GM21825 (cell line): ENCODE results near the gene DCAF8.
A peak's percentile ranks its signal among the peaks of the same experiment; 100 is the strongest.

Experiments used
- ATAC-seq: cut with Tn5 transposase; IDR thresholded peaks from one replicate; pipeline ENCODE4 v1.9.1; 2021; ENCODE audit warnings: mild to moderate bottlenecking, moderate library complexity; ENCODE audit not compliant: unreplicated experiment

DCAF8 gene

DNA sequence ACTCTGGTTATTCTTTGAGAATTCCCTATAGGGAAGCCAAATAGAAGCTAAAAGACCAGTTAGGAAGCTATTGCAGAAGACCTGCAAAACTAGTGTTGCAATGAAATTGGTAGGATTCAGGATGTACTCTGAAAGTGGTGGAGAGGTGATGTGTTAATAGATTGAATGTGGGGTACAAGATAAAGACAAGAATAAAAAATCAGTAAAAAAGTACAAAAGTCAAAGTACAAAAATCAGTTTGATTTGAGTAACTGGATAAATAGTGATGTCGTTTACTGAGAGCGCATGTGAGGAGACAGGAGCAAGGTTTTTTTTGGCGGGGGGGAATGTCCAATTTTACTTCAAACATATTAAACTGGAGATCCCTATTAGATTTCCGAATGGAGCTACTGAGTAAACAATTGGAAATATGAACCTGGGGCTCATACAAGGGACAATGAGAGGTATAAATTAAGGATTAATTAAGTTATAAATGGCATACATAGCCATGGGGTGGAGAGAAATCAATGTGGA, 2.5 kb upstream of the DCAF8 start:
- ATAC-seq: no peak

DNA sequence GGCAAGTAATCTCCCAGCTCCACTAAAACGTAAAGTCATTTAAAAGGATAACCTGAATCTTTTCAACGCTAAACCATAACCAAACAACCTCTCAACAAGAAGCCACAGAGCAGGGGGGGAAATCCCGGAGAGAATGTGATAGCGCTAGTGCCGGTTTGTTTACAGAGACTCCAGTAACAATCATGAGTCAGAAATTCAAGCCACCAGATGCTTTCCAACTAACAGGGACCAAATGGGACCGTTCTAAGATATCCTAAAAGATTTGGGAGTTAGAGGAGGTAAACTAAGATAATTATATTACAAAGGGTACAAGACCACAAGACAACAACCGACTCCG, 825 bp downstream of the DCAF8 start:
- peak; percentile 35 for ATAC-seq

GRCh38 chr1:160260406-160261382, 1.7 kb downstream of the DCAF8 start:
- ATAC-seq: no peak

DNA sequence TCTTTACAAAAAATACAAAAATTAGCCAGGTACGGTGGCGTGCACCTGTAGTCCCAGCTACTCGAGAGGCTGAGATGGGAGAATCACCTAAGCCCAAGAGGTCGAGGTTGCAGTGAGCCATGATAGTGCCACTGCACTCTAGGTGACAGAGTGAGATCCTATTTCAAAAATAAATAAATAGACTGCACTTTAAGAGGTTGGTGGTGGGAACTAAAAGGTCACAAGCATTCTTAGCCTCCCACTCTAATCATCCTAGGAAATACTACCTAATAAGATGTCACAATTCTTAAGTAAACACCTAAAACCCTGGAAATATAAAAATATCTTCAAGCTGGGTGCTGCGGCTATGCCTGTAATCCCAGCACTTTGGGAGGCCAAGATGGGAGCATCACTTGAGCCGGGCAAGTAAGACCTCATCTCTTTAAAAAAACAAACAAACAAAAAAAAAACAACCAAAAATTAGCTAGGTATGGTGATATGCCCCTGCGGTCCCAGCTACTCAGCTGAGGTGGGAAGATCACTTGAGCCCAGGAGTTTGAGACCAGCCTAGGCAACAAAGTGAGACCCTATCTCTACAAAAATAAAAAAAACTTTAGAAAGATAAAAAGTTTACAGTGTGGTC, 4.1 kb downstream of the DCAF8 start:
- no peak for ATAC-seq

GRCh38 chr1:160257411-160258015, 4.8 kb downstream of the DCAF8 start:
- no peak for ATAC-seq

GRCh38 chr1:160256396-160257046, 5.8 kb downstream of the DCAF8 start:
- ATAC-seq: no peak

DNA sequence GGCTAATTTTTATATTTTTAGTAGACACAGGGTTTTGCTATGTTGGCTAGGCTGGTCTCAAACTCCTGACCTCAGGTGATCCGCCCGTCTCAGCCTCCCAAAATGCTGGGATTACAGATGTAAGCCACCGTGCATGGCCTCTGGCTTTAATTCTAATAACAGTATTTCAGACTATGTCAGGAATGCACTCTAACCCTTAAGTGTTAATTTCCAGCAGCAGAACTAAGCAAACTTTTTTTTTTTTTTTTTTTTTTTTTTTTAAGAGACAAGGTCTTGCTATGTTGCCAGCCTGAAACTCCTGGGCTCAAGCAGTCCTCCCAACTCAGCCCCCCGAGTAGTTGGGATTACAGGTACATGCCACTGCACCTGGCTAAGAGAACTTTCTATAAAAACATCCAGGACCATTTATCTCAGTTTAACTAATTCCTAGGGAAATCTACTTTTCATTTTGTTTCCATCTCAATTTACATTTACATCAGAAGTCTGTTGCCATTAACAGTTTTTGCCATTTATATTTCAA, 6.5 kb downstream of the DCAF8 start:
- ATAC-seq: no peak

GRCh38 chr1:160251687-160252526, 10.4 kb downstream of the DCAF8 start:
- ATAC-seq: peak; percentile 72

DNA sequence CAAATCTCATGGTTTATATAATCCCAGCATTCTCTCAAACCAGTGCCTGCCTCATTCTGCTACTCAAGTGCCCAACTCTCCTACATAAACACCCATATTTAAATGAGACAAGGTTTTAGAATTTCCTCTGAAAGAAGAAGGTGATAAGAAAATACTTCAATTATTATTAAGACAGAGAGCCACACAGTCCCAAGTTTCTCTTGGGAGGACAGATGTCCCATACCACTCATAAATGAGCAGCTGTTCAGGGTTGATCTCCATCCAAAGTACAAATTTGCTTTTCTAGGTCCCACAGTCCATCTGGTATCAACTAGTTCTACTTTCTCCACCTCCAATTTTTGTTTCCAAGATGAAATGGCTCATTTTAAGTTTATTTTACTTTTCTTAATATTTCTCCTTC, 11.3 kb downstream of the DCAF8 start:
- no peak for ATAC-seq

- ATAC-seq: no peak
Observed at GRCh38 chr1:160247053-160247452, 15.3 kb downstream of the DCAF8 start.

GRCh38 chr1:160245434-160245833, 16.9 kb downstream of the DCAF8 start:
- ATAC-seq: no peak

DNA sequence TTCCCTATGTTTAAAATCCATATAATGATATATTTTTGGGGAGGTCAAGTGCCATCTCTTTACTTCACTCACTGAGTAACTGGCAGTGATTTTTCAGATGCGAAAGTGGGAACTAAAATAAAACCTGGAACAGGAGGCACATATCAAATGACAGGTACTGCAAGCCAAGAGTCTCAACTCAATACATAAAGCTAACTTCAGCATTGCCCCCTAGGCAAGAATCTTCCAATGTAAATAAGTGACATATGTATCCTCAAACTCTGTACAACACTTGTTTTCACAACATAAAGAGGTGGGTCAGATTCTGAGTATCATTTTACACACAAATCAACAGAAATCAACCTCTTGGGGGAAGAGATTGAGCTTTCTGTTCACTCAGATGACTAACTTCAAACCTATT, 18.1 kb downstream of the DCAF8 start:
- no peak for ATAC-seq

GRCh38 chr1:160243767-160244166, 18.6 kb downstream of the DCAF8 start:
- ATAC-seq: no peak

DNA sequence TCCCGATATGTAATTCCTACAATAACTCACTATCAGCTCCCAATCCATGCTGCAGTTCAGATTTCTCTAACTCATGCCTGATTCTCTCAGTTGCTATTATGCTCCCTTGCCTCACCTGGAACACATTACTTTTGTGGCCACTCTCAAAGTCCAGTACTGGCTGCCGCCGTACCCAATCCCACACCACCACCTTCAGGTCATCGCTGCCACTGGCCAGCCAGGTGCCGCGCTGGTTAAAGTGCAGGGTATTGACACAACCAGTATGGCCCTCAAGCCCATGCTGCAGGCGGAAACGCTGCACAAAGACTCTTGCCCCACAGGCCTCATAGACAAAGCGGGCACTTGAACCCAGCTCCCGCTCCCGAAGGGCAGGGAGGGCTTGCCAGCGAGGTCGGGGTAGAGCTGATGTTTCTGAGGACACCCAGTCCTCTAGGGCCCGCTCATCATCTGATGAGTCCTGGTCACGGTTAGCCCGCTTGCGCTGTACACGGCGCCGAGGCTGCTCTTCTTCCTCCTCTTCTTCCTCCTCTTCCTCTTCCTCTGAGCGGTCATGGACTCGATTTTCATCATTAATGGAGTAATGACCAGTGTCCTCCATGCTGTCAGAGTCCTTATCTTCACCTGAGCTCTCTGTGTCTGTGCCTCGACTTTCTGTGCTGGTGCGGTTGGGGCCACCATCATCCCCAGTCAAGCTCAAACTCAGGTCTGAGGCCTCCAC, 22.6 kb downstream of the DCAF8 start:
- no peak for ATAC-seq

DNA sequence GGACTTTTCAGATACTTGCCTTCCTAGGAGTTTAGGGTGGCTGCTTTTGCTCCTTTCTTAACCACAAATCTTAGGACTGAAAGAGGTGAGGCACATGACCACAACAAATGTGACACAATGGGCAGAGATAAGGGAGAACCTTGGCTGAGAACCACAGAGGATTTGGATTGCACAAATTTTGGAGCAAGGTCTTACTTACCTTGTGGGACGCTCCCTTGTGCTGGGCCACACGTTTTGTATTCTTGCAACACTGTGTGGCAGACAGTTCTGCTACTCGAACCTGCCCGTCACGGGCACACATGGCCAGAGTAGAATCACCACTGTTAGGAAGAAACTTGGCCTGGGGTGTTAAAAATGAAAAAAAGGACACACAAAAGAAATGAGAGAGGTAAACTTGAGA, 23.9 kb downstream of the DCAF8 start:
- no peak for ATAC-seq

- ATAC-seq: no peak
Observed at GRCh38 chr1:160237558-160237957, 24.8 kb downstream of the DCAF8 start.

DNA sequence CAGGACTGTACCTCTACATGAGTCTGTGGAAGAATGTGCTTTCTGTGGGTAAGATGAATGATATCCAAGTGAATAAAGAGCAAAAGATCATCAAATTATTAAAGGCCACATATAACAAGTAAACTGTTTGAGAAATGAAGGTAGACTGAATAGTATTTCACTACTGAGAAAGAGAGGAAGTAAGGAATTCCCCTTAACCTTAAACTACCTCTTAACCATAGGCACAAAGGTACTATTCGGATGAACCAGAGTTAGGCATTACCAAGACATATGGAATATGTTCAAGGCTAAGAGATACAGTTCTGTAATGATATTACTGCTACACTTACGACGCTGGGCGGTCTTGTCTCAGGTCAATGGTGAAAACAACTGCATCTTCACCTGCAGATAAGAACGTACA, 25.5 kb downstream of the DCAF8 start:
- ATAC-seq: no peak

DNA sequence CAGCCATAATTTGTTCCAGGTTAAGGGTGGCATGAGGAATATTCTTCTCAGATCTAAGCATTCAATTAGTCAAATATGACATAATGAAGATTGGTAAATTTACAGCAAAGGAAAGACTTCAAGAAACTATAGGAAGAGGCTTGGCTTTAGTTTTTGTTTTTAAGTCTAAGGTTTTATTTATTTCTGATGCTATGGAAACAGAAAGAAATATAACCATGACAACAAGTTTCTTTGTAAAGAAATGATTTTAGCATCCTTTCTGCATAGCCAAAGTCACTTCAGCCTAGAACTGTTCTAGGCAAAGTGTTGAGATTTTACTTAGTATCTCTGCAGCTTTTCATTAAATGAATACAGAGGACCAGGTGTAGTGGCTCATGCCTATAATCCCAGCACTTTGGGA, 29.4 kb downstream of the DCAF8 start:
- no peak for ATAC-seq

DNA sequence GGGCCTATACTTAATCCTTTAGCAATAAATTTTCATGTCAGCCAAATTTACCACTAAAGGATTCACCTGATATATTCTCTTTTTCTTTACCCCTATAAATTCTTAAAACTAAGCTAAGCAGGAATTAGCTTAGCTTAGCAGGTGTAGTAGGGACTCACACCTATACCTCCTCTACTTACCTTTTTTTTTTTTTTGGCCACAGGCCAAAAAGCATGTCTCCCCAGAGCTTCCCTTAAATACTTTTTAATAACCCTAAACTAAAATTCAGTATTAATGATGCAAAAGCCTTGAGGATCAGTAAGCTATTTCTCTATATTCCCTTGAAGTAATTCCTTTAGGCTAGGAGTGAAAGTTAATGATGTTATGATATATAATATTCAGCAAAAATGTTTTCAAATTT, 33.9 kb downstream of the DCAF8 start:
- no peak for ATAC-seq

DNA sequence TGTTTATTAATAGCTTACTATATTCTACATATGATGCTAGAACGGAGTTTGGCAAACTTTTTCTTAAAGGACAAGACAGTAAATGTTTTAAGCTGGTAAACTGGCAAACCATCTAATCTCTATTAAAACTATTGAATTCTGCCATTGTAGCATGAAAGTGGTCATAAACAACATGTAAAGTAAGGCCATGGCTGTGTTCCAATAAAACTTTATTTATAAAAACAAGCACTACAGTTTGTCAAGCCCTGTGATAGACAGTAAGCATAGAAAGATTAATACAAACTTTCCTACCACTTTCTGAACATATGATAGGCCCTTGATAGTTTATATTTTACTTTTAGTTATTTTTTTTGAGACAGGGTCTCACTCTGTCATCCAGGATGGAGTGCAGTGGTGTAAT, 34.8 kb downstream of the DCAF8 start:
- no peak for ATAC-seq
